ENCODE measurements around the gene RBL2. TPM values are rescaled to one million over a fixed set of nuclear protein-coding genes. Genes with fewer than 3 reads are reported as not detected.
"Not testable (repeated sequence)": the region's sequence is repeated elsewhere in the genome, so short reads cannot be mapped to it uniquely, and the experiment has no call there.

The RBL2 gene
- polyA plus RNA-seq, 4 donors, result 54.2 to 95.5 (median 89.9) TPM

DNA sequence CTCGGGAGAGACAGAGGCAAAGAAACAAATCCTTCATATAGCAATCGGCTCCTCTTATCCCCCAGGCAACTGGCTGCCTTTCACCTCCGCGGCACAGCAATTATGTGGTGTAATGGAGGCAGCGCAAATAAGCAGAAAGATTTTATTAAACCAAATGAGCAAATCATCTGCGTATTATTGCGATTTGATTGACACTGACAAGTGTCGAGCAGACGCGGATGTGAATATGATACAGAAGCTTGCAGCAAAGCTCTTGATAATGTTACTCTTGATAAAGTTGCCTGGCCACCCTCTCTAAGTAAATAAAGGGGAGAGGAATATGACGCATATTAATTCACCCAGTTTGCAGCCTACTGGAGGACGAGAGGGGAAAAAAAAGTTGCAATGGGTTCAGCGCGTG is 95.2 kb downstream of the RBL2 start:
- no peak for DNase-seq (ENCODE audit: low read depth in 4 of 4, low spot score in 2 of 4)

DNA sequence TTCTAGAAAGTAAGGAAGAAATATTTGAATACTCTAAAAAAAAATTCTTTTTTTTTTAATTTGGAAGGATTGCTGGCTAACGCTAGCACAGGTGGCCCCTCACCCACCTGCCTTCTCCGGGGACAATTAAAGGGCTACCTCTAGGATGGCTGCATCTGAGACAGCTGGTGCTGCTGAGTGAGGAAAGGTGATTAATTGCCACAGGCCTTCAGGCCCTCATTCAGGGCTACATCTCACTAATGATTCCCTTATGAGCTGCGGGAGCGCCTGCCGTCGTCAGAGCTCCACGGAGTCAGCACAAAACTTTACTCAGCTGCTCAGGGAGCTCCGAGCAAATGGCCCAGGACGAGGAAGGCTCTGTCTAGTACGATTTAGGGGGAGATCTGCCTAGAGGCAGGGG is 95.8 kb downstream of the RBL2 start:
- DNase-seq (ENCODE audit: low read depth in 4 of 4, low spot score in 2 of 4), result no peak

DNA sequence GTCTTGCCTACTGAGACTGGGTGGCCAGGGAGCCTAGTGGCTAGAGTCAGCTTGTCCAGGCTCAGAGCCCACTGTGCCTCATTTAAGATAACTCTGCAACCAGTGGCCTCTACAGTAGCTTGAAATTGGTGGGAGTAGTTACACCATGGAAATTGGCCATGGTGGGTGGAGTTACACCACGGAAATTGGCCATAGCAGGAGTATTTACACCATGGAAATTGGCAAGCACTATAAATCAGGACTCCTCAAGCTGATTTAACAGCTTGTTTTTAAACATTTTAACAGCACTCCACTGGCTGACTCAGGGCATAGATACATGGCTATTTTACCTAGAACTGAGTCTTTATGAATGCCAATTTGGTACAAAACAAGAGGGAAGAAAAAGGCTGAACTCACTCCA is 96.5 kb downstream of the RBL2 start:
- DNase-seq (ENCODE audit: low read depth in 4 of 4, low spot score in 2 of 4), result no peak

DNA sequence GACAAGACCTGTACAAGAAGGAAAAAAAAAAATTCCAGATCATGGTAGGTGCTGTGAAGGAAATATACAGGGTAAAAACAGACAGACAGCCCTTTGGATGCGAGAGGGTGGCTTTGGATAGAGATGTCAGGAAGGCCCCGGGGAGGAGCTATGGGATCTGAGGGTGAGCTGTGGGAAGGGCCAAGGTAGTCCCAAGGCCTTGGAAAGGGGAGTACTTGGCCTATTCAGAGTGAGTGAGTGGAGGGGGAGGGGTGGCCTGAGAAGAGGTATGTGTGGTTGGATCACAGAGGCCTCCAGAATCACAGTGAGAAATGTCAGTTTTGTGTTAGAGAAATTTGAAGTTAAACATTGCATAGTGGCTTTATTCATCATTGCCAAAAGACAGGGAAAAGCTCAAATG is 99.9 kb downstream of the RBL2 start:
- no peak for DNase-seq (ENCODE audit: low read depth in 4 of 4, low spot score in 2 of 4)

DNA sequence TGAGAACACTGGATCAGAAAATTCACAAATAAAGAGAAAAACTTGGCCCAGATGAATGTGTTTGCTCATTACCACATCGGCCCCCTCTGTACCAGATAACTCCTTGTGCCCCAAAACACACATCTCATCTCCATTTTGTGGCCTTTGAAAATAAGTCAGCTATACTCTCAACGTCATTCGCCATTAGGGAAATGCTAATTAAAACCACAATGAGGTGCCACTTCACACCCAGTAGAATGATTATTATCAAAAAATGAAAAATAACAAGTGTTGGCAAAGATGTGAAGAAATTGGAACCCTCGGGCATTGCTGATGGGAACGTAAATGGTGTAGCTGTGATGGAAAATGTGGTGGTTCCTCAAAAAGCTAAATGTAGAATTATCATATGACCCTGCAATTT is 103.4 kb downstream of the RBL2 start:
- DNase-seq (ENCODE audit: low read depth in 4 of 4, low spot score in 2 of 4), result no peak

DNA sequence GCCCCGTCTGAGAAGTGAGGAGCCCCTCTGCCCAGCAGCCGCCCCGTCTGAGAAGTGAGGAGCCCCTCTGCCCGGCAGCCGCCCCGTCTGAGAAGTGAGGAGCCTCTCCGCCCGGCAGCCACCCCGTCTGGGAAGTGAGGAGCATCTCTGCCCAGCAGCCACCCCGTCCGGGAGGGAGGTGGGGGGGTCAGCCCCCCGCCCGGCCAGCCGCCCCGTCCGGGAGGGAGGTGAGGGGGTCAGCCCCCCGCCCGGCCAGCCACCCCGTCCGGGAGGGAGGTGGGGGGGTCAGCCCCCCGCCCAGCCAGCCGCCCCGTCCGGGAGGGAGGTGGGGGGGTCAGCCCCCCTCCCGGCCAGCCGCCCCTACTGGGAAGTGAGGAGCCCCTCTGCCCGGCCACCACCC is 105.1 kb downstream of the RBL2 start:
- not testable (repeated sequence) for DNase-seq (ENCODE audit: low read depth in 4 of 4, low spot score in 2 of 4)

DNA sequence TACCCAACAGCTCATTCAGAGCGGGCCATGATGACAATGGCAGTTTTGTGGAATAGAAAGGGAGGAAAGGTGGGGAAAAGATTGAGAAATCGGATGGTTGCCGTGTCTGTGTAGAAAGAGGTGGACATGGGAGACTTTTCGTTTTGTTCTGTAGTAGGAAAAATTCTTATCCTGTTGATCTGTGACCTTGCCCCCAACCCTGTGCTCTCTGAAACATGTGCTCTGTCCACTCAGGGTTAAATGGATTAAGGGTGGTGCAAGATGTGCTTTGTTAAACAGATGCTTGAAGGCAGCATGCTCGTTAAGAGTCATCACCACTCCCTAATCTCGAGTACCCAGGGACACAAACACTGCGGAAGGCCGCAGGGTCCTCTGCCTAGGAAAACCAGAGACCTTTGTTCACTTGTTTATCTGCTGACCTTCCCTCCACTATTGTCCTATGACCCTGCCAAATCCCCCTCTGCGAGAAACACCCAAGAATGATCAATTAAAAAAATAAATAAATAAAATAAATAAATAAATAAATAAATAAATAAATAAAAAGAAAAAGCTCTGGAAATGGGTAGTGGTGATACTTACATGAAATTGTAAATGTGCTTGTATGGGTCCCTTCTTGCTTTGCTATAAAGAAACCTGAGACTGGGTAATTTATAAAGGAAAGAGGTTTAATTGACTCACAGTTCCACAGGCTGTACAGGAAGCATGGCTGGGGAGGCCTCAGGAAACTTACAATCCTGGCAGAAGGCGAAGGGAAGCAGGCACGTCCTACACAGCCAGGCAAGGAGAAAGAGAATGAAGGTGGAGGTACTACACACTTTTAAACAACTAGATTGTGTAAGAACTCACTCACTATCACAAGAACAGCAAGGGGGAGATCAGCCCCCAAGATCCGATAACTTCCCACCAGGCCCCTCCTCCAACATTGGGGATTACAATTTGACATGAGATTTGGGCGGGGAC is 105.8 kb downstream of the RBL2 start:
- DNase-seq (ENCODE audit: low read depth in 4 of 4, low spot score in 2 of 4), result not testable (repeated sequence)

Other genes starting within 250 kb of the RBL2 start
- 10 to 100 TPM; 35.7 to 48.3 (median 46.0) TPM for gene AKTIP, start 68.7 kb downstream of the RBL2 start, polyA plus RNA-seq (ENCODE audit: insufficient read length in 4 of 4)